K562 (cell line): ENCODE results near the gene INPP5D. TPM values are rescaled to one million over a fixed set of nuclear protein-coding genes. Genes with fewer than 3 reads are reported as not detected.
A peak's percentile ranks its signal among the peaks of the same experiment; 100 is the strongest.

Source experiments
- BCLAF1 ChIP-seq, 2 experiments: fragments of 450-650 bp in 1 of 2; IDR thresholded peaks; 2 replicates each; pipeline ENCODE4 v1.6.1; 2011 to 2017; ENCODE audit warnings: low read depth in 2 of 2, antibody characterized with exemption in 1 of 2, borderline replicate concordance in 1 of 2, low read length in 1 of 2, mild to moderate bottlenecking in 1 of 2, mixed read lengths in 1 of 2; ENCODE audit not compliant: control insufficient read depth in 1 of 2
- BRF2 ChIP-seq: IDR thresholded peaks from 3 replicates; pipeline ENCODE4 v1.6.1; 2011; ENCODE audit warnings: borderline replicate concordance, mild to moderate bottlenecking; ENCODE audit not compliant: insufficient read length, insufficient read depth
- CBX8 ChIP-seq: fragments of 200-600 bp; sonication (generic); IDR thresholded peaks from 2 replicates; pipeline ENCODE4 v1.6.1; 2012; ENCODE audit warnings: borderline replicate concordance, mixed run types, low read depth, mild to moderate bottlenecking, moderate library complexity, mixed read lengths, low read length, control low read depth, inconsistent platforms; ENCODE audit not compliant: poor library complexity, severe bottlenecking; ENCODE audit errors: extremely low read depth
- CCNT2 ChIP-seq: IDR thresholded peaks from 2 replicates; pipeline ENCODE4 v1.6.1; 2011; ENCODE audit warnings: borderline replicate concordance, low read depth, mild to moderate bottlenecking, moderate library complexity, mixed read lengths, low read length; ENCODE audit not compliant: insufficient read length; ENCODE audit errors: extremely low read depth
- CEBPG ChIP-seq, 3 experiments: fragments of 200-800 bp in 1 of 3; sonication (Bioruptor generic) in 1 of 3; sonication (generic) in 1 of 3; formaldehyde crosslinking in 1 of 3; IDR thresholded peaks in 2 of 3; conservative IDR thresholded peaks in 1 of 3; 2 replicates each; pipeline versions ENCODE4 v1.6.1 to v1.8.0; 2016 to 2022; ENCODE audit warnings: missing compliant biosample characterization in 2 of 3, missing genetic modification characterization in 2 of 3, mild to moderate bottlenecking in 1 of 3, missing genetic modification reagents in 1 of 3
- ERF ChIP-seq: fragments of 450-650 bp; formaldehyde crosslinking; IDR thresholded peaks from 2 replicates; pipeline ENCODE4 v1.4.0; 2020; ENCODE audit warnings: mild to moderate bottlenecking, mixed read lengths
- ESRRB ChIP-seq: fragments of 250-450 bp; sonication (Bioruptor Pico); IDR thresholded peaks from 2 replicates; pipeline ENCODE4 v1.5.0; 2020; ENCODE audit warnings: mild to moderate bottlenecking, moderate library complexity, borderline replicate concordance
- IFI16 ChIP-seq: fragments of 250-450 bp; sonication (Bioruptor Pico); IDR thresholded peaks from 2 replicates; pipeline ENCODE4 v2.1.2; 2022; ENCODE audit warnings: mild to moderate bottlenecking, inconsistent platforms
- MBD1 ChIP-seq: fragments of 250-450 bp; sonication (Bioruptor Pico); IDR thresholded peaks from 2 replicates; pipeline ENCODE4 v1.8.0; 2022; ENCODE audit warnings: inconsistent platforms
- MCM7 ChIP-seq, 2 experiments: fragments of 450-650 bp; IDR thresholded peaks; 2 replicates each; pipeline ENCODE4 v1.6.1; 2016 to 2018
- SMARCA4 ChIP-seq: fragments of 450-650 bp; IDR thresholded peaks from 2 replicates; pipeline ENCODE4 v1.6.1; 2016
- STAG1 ChIP-seq: sonication (generic); formaldehyde crosslinking; IDR thresholded peaks from 2 replicates; pipeline ENCODE4 v1.5.0; 2020; ENCODE audit warnings: missing genetic modification reagents, borderline replicate concordance
- ZC3H11A ChIP-seq: IDR thresholded peaks from 2 replicates; pipeline ENCODE4 v1.6.1; 2012; ENCODE audit warnings: low read depth, low read length, improper control_type of control experiment
- ZC3H4 ChIP-seq: sonication (generic); formaldehyde crosslinking; IDR thresholded peaks from 2 replicates; pipeline ENCODE4 v1.9.0; 2021; ENCODE audit warnings: missing genetic modification reagents, borderline replicate concordance
- ZNF511 ChIP-seq: sonication (generic); formaldehyde crosslinking; IDR thresholded peaks from 2 replicates; pipeline ENCODE4 v1.8.0; 2022; ENCODE audit warnings: mild to moderate bottlenecking, missing genetic modification reagents
- ZNF639 ChIP-seq, 2 experiments: fragments of 200-800 bp in 1 of 2; sonication (Bioruptor generic) in 1 of 2; sonication (generic) in 1 of 2; formaldehyde crosslinking in 1 of 2; IDR thresholded peaks in 1 of 2; conservative IDR thresholded peaks in 1 of 2; 2 replicates each; pipeline versions ENCODE4 v1.5.0 to v1.6.1; 2016 to 2020; ENCODE audit warnings: missing compliant biosample characterization in 1 of 2, missing genetic modification characterization in 1 of 2, missing genetic modification reagents in 1 of 2
- polyA plus RNA-seq, 8 experiments: library from polyadenylated mRNA; depleted of rRNA in 4 of 8; stranded (reverse) in 5 of 8; unstranded in 3 of 8; fragments of >200 nt; fragmentation: Nextera tagmentation in 2 of 8; fragmentation: Illumina TruSeq in 1 of 8; extraction: Ambion mirVana in 2 of 8; extraction: Trizol in 1 of 8; gene quantifications; 2 replicates each; pipeline versions ENCODE4 v1.2.1 to v1.2.3, GENCODE V29; 2011 to 2014; ENCODE audit warnings: inconsistent platforms in 1 of 8, missing spikeins in 1 of 8
- total RNA-seq, 7 experiments: library from RNA; depleted of rRNA in 6 of 7; stranded (reverse); fragments of >200 nt in 6 of 7; fragmentation: Illumina TruSeq in 2 of 7; extraction: Trizol in 2 of 7; gene quantifications; 2 replicates each; pipeline versions ENCODE4 v1.2.1 to v1.2.3, GENCODE V29; 2011 to 2021; ENCODE audit warnings: low replicate concordance in 1 of 7

INPP5D gene
- total and polyA plus RNA-seq, 9 of the 15 experiments (the other 6 are each of a cell fraction or from before 2014, with no cell fraction given): 0.55 to 6.2 (median 2.2) TPM

- TF ChIP-seq ZNF639 (CRISPR knock-in tag; conservative IDR thresholded peaks at IDR 0.05 in 1 of 2, IDR thresholded peaks at IDR 0.05 in 1 of 2): no peak; a peak in 1 of 4 replicates
- 0 out of 2 replicates have a peak, but pooled peaks have one; percentile 64 for TF ChIP-seq ZNF511 (CRISPR knock-in tag)
- no peak for TF ChIP-seq CBX8
- no peak for TF ChIP-seq ERF
- peak; percentile 57; the same call in 1 of the 2 replicates for TF ChIP-seq STAG1 (CRISPR knock-in tag)
- TF ChIP-seq IFI16: no peak
- no peak for TF ChIP-seq ZC3H4 (CRISPR knock-in tag)
- TF ChIP-seq ESRRB: no peak
- no peak for TF ChIP-seq MCM7 (IDR thresholded peaks at IDR 0.05)
- TF ChIP-seq BCLAF1 (IDR thresholded peaks at IDR 0.05; ENCODE audit: borderline replicate concordance in 1 of 2, control insufficient read depth in 1 of 2, low read depth in 2 of 2, low read length in 1 of 2): 0 out of 4 replicates have a peak, but pooled peaks of 1 of the 2 experiments have one; percentile 24
- no peak; the same call in 1 of the 2 replicates for TF ChIP-seq CEBPG (CRISPR knock-in tag; IDR thresholded peaks at IDR 0.05)
- no peak for TF ChIP-seq CEBPG (tag; conservative IDR thresholded peaks at IDR 0.05 in 1 of 2, IDR thresholded peaks at IDR 0.05 in 1 of 2)
- no peak for TF ChIP-seq SMARCA4
- no peak for TF ChIP-seq BRF2
- TF ChIP-seq MBD1 (CRISPR knock-in tag): no peak
- peak; percentile 18 for TF ChIP-seq CCNT2
- no peak for TF ChIP-seq ZC3H11A
Measured at GRCh38 chr2:233251306-233252116, 191.4 kb downstream of the INPP5D start, which contains the start of gene ATG16L1 (continued).
